Middle frontal gyrus (tissue), 1 donor: ENCODE data around the gene EFCAB12.
A peak's percentile ranks its signal among the peaks of the same experiment; 100 is the strongest.

Source experiments
- DNase-seq: peaks from one replicate; pipeline ENCODE4 v3.0.0-alpha.2; 2015; ENCODE audit warnings: low spot score; ENCODE audit errors: extremely low spot score

EFCAB12 gene

DNA sequence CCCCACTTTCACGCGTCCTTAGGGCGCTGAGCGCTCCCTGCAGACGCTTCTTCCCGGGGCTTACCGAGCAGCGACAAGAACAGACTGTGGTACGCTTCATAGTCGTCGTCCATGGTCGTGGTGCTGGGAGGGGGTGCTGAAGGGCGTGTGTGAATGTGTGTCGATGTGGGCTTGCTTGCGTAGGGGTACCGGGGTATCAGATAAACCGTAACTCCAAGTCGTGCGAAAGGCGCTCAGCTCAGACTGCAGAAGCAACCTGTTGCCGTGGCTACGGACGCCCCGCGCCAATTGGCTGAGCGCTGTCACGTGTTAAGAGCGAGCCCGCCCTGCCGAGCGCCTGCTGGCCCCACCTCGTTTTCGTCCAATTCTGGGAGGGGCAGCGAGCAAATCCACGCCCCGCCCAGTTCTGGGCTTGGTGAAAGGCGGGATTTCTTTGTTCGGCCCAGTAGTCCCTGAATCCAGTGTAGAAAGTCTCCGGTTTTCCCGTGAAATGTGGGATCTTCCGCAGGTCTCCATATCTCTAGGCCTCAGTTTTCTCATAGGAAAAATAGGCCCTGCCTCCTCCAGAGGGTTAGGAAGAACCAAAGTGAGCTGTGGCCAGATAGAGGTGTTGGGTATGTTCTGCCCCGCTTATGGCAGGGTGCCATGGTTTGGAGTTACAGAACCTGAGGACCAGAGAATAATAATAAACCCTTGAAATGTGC is at the start of gene EFCAB12:
Gene EFCAB12 (minus strand): TSS at position 261 of the 704 bp plus-strand sequence. CDS start 148 bp downstream, at position 113.
- peak; percentile 98 for DNase-seq

DNA sequence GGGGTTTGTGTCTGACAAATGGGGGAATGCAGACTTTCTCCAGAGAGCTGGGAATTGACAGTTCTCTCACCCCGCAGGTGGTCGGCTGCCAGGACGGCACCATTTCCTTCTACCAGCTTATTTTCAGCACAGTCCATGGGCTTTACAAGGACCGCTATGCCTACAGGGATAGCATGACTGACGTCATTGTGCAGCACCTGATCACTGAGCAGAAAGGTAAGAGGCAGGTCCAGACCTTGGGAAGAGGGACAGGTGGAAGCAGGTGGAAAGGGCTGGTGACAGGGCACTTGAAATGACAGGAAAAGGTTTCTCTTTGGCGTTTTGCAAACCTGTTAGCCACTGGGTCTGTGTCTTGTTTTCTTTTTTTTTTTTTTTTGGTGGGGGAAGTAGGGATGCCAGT is 48.1 kb upstream of the EFCAB12 start:
- DNase-seq, result no peak

DNA sequence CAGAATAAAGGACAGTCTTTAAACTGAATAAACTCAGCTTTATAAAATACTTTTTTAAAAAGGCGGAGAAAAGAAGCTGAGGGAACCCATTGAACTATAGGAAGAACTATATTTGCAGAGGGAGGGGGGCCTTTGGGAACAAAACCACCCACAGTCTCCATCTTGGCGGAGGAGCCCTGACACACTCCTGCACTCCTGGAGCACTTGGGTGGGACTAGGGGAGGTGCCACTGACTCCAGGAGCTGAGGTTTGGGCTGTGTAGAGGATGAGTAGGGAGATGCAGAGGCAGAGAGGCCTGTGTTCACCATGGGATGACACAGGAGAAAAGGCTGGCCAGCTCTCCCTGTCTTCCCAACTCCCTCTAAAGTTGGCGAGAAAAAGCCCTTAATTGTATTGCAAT is 47.4 kb upstream of the EFCAB12 start:
- no peak for DNase-seq

GRCh38 chr3:129474984-129475804 is 46.8 kb upstream of the EFCAB12 start:
- DNase-seq, result no peak

- no peak for DNase-seq
These were observed 45.3 kb upstream of the EFCAB12 start for GRCh38 chr3:129473769-129474152.

DNA sequence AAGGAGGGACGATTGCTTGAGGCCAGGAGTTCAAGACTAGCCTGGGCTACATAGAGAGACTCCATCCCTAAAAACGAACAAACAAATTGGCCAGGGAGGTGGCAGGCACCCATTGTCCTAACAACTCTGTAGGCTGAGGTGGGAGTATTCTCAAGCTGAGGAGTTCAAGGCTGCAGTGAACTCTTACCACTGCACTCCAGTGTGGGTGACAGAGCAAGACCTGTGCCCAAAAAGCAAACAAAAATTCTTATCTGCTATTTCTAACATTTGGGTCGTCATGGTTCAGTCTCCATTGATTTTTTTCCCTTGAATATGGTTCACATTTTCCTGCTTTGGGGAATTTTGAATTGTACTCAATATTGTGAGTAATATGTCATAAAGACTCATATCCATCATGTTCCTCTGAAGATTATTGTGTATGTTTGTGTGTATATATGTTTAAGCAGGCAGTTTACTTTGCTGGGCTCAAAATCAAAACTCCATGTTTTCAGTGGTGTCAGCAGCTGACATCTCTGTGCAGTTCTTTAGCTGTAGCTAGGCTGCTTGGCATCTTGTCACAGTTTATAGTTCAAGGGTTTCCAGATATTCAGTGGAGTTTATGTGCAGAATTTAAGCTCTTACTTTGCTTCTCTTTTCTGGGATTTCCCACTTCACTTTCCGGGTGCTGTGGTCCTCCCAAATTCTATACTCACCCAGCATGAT is 44.8 kb upstream of the EFCAB12 start:
- DNase-seq, result no peak

- no peak for DNase-seq
These were observed 42.4 kb upstream of the EFCAB12 start for GRCh38 chr3:129470861-129471260.

- no peak for DNase-seq
These were observed 40.6 kb upstream of the EFCAB12 start for GRCh38 chr3:129469026-129469425.

DNA sequence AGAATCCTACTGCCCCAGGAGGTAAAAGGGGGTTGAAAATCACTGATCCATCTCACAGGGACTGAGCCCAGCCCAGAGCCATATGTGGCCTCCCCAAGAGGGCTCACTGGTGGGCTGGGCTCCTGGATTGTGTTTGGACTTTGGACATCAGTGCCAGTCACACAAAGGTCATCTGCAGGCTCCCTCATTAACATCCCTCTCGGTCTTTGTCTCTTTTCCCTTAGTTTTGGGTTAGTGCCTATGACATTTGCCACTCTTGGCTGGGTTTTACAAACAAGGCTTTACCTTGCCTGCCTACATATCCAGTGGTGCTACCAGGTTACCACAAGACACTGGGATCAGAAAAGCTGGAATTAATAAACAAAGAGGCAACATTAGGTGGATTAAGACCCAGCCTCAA is 39.5 kb upstream of the EFCAB12 start:
- no peak for DNase-seq

DNA sequence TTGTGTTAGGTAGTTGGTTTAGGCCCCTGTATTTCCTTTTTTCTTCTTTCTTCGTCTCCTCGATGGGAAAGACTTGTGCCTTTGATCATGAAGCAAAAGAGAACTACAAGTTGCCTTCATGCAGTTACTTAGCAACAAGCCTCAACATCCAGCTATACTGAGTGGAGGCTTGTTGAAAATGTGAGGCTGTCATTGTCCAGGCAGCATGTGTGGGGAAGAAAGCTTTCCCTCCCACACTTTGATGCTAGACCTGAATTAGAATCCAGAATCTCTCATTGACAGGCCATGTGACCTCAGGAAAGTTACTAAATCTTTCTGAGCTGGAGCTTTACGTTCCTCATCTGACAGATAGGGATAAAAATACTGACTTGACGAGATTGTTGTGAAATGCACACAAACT is 35.3 kb upstream of the EFCAB12 start:
- no peak for DNase-seq

DNA sequence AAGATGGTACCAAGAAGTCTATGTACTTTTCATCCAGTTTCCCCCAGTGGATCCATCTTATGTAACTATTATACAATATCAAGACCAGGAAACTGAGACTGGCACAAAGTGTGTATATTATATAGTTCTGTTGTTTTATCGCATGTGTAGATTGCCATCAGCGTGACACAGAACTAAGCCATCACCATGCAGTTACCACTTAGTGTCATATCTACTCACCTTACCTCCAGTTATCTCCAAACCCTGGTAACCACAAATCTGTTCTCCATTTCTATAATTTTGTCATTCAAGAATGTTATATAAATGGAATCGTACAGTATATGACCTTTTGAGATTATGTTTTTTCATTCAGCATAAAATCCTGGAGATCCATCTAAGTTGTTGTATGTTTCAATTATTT is 34.7 kb upstream of the EFCAB12 start:
- no peak for DNase-seq

GRCh38 chr3:129462361-129462968 is 34.0 kb upstream of the EFCAB12 start:
- no peak for DNase-seq

GRCh38 chr3:129461461-129462146 is 33.2 kb upstream of the EFCAB12 start:
- DNase-seq, result no peak

- no peak for DNase-seq
These were observed 32.6 kb upstream of the EFCAB12 start for GRCh38 chr3:129461022-129461421.

DNA sequence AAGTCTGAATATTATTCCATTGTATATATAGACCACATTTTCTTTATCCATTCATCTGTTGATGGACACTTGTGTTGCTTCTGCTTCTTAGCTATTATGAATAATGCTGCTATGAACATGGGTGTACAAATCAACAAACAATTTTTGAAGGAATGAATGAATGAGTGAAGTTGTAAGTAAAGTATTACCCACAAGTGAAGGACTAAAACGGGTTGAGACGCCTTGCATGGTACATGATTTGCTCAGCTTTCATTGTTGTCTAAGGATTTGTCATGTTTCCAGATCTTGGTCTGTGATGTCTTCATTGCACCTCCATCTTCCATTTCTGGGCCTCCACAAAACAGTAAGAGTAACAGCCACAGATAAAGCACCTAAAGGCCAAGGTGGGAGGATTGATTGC is 32.1 kb upstream of the EFCAB12 start:
- DNase-seq, result no peak

GRCh38 chr3:129460155-129460554 is 31.7 kb upstream of the EFCAB12 start:
- no peak for DNase-seq

- DNase-seq, result no peak
These were observed 25.3 kb upstream of the EFCAB12 start for GRCh38 chr3:129453732-129454131.

GRCh38 chr3:129449279-129450115 is 21.1 kb upstream of the EFCAB12 start:
- no peak for DNase-seq

- no peak for DNase-seq
These were observed 19.9 kb upstream of the EFCAB12 start for GRCh38 chr3:129448186-129448895.

- DNase-seq, result no peak
These were observed 18.5 kb upstream of the EFCAB12 start for GRCh38 chr3:129446926-129447325.
